ENCODE data around the gene CDR2. TPM values are rescaled to one million over a fixed set of nuclear protein-coding genes. Genes with fewer than 3 reads are reported as not detected.
"Not testable (repeated sequence)": the region's sequence is repeated elsewhere in the genome, so short reads cannot be mapped to it uniquely, and the experiment has no call there.

CDR2 gene
- total RNA-seq, 1 experiment from 2014 or later: 172 TPM

DNA sequence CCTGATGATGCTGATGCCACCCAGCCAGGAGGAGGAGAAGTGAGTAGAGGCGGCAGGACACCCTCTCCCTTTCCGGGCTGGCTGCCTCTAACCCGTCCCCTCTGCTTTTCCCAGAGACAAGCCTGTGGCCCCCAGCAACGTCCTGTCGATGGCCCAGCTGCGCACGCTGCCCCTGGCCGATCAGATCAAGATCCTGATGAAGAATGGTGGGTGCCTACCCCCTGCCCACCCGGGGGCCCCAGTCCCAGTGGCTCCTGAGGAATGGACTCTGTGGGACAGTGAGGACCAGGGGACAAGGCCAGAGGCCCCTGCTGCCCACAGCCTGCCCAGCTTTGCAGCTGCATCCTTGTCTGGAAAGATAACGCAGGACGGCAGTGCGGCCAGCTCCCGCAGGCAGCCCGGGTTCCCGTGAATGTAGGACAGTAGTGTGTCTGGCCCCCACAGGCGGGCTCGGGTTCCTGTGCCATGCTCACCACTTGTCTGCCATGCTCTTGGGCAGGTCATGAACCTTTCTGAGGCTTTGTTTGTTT is 57.4 kb downstream of the CDR2 start:
- in situ Hi-C loops (cut with HindIII; ENCODE audit: low pct_unique_long_range_greater_than_20kb, low sequenced_read_pairs): no loop called here
- DNase-seq (ENCODE audit: low read depth): no peak

DNA sequence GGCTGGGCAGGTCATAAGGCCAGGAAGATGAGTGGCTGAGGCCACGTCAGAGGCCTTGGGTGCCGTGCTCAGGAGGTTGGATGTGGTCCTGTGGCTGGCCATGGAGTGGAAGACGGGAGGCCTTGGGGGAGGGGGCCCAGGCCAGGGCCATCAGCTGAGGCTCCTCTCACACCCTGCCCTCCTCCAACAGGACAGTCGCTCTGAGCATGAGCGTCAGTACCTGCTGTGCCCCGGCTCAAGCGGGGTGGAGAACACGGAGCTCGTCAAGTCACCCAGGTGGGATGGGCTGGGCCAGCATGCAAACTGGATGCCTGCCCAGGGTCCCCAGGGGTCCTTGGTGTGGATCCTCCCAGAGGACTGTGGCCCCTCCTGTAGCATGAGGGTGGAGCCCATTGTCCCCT is 58.0 kb downstream of the CDR2 start:
- in situ Hi-C loops (cut with HindIII; ENCODE audit: low pct_unique_long_range_greater_than_20kb, low sequenced_read_pairs): no loop called here
- DNase-seq (ENCODE audit: low read depth): no peak

DNA sequence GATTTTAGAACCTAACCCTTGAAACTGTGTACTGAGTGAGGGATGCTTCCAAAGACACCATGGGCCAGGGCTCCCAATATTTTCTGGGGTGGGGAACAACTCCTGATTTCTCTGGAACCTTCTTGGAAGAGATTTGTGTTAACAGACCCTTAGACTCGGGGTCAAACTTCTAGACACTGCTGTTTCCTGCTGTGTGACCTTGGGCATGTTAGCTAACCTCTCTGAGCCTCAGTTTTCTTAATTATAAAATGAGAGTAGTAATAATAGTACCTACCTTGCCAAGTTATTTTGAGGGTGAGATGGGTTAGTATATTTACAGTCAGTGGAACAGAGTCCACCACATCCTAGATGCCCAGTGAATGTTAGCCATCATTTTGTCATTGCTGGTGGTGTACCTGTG is 58.4 kb downstream of the CDR2 start:
- in situ Hi-C loops (cut with HindIII; ENCODE audit: low pct_unique_long_range_greater_than_20kb, low sequenced_read_pairs): no loop called here
- DNase-seq (ENCODE audit: low read depth): no peak

DNA sequence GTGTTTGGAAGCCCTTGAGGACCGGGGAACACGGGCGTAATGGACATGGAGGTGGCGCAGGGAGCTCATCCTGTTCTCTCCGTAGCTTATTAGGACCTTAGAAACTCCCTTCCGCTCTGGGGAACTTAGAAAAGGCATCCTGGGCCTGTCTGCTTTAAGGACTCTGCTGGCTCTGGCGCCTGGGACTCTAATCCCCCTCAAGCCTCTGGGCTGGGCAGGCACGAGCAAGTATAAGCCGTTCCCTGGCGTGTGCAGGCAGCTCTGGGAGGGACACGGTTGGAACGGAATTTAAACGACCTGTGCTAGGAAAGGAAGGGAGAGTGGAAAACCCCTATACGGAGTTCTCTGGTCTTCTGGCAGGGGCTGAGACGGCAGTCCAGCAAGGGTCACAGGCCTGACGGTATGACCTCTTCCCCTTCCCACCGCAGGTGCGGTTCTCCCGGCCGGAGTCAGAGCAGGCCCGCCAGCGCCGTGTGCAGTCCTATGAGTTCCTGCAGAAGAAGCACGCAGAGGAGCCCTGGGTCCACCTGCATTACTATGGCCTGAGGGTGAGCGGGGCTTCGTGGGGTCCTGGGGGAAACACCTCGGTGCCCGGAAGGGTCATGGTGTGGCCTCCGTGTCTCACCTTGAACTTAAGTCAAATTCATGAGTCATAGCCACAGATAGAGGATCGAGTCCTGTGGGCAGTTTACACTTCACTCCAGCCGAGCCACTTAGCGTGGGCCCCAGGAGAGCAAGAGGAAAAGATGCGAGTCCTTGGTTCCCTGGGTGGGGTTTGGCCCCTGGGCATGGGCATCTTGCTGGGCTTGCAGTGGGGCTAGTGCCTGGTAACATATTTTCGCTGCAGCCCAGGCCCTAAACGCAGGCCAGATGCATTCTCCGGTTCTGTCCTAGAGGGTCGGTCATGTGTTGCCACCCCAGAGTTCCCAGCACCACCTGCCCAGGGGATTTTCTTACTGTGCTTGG is 59.5 kb downstream of the CDR2 start:
- in situ Hi-C loops (cut with HindIII; ENCODE audit: low pct_unique_long_range_greater_than_20kb, low sequenced_read_pairs): no loop called here
- no peak for DNase-seq (ENCODE audit: low read depth)

DNA sequence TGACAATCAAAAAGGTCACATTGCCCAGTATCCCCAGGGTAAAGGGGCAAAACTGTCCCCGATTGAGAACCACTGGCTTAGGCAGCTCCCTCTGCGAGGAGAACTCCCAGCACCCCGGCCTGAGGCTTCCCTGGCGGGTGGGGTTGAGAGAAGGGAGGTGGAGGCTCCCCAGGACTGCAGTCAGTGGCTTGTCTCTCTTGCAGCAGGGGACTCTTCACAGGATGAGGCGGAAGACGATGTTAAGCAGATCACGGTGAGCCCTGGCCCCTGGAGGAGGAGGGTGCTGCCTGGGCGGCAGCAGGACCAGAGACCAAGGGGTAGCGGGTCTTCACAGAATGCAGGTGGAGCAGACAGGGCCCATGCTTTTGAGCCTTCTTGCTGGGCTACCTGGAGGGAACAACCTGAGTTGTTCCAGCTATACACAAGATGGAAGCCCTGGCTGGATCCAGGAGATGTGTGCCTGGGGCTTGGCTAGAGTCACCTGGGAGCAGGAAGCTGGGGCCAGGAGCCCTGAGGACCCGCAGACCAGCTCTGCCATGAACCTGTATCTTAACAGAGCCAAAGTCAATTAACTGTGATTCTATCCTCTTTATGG is 60.4 kb downstream of the CDR2 start:
- no peak for DNase-seq (ENCODE audit: low read depth)
- in situ Hi-C loops (cut with HindIII; ENCODE audit: low pct_unique_long_range_greater_than_20kb, low sequenced_read_pairs): no loop called here

DNA sequence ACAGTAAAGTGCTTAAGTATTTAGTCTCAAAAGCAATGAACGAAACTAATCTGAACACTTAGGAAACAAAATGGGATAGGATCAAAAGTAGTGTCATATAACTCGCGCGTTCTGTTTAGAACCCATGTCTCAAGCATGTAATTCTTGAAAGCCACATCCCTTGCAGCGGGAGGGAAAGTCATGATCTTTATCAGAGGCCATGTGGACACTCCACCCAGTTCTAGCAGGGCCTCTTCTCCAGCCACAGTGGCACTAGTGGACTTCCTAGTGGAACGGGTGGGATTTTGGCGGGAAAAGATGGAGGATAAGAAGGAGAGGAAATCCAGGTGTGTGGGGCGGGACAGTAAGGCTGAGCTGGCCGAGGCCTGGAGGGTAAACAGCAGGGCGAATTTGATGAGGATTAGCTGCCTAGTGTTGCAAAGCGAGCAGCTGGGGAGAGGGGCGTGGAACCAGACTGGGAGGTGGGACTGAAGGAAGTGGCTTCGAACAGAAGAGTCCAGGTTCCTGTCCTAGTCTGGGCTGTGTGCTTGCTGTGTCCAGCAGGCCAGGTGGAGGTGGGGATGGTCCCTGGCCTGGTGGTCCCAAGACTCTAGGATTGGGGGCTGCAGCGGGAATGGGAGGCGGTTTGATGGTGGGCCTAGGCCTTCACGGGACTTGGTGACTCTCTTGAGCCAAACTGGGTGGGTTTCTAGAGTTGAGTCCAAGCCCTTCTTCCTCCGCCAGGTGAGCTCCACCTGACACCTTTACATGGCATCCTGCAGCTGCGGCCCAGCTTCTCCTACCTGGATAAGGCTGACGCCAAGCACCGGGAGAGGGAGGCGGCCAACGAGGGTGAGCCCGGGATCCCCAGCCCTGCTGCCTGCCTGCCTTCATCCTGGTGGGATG is 61.3 kb downstream of the CDR2 start:
- DNase-seq (ENCODE audit: low read depth): no peak
- in situ Hi-C loops (cut with HindIII; ENCODE audit: low pct_unique_long_range_greater_than_20kb, low sequenced_read_pairs): no loop called here

DNA sequence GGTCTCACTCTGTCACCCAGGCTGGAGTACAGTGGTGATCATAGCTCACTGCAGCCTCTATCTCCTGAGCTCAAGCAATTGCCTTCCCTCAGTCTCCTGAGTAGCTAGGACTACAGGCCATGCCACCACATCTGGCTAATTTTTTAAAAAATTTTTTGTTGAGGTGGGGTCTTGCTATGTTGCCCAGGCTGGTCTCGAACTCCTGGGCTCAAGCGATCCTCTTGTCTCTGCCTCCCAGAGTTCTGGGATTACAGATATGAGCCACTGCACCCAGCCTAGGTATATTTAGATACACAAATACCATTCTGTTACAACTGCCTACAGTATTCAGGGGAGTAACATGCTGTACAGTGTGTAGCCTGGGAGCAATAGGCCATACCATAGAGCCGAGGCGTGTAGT is 62.9 kb downstream of the CDR2 start:
- in situ Hi-C loops (cut with HindIII; ENCODE audit: low pct_unique_long_range_greater_than_20kb, low sequenced_read_pairs): no loop called here

DNA sequence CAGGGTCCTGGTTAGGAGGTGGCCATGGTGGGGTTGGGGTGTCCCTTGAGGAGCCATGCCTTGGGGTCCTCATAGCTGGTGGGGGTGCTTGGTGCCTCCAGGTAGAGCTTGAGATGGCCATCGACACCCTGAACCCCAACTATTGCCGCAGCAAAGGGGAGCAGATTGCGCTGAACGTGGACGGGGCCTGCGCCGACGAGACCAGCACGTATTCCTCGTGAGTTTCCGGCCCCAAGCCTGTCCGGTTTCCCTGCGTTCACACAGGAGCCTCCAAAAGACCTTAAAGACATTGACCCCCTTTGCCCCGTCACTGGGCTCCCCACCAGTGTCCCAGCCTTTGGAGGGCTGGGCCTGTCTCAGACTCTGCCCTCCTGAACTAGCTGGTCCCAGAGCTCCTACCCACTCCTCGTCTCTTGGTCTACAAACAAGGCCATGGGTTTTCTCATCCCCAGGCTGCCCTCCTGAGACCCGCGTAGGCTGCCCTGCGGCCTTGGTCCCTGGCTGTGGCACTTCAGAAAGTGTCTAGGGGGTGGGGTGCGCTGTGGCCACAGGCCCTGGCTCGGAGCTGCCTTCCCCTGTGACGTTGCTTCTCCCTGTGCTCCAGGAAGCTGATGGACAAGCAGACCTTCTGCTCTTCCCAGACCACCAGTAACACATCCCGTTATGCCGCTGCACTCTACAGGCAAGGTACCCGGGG is 65.4 kb downstream of the CDR2 start:
- DNase-seq (ENCODE audit: low read depth): no peak
- in situ Hi-C loops (cut with HindIII; ENCODE audit: low pct_unique_long_range_greater_than_20kb, low sequenced_read_pairs): no loop called here

More for the DNA sequence above, 62.9 kb downstream of the CDR2 start:
- DNase-seq (ENCODE audit: low read depth): no peak

DNA sequence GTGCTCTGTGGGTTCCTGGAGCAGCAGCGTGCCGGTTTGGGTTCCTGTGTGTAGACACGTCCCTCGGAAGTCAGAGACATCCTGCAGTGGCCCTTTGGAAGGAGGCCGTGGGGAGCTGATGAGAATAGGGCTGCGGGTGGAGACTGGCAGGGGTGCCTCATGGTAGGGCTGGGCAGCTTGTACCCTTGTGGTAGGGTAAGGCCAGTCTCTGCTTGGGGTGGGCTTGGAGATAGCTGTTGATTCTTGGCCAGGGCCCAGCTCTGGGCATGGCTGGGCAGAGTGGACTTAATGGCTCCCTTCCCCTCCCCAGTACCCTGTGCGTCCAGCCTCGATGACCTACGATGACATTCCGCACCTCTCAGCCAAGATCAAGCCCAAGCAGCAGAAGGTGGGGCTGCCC is 66.6 kb downstream of the CDR2 start:
- DNase-seq (ENCODE audit: low read depth): no peak
- in situ Hi-C loops (cut with HindIII; ENCODE audit: low pct_unique_long_range_greater_than_20kb, low sequenced_read_pairs): no loop called here

DNA sequence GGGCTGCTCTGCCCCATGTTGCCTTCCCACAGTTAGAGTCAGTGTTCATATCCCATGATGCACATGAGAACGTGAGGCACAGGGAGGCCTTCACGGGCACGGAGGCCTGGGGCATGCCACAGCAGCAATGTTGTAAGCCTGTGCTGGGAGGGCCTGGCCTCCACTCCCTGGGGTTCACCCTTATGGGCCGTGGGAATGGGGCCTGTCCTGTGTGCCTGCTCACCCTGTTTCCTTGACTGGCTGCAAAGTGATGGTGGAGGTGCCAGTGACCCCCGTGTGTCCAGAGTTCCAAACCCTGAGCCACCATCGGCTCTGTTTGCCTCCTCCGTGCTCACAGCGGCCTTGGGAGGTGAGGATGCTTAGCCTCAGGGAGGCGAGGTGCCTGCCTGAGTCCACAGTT is 67.6 kb downstream of the CDR2 start:
- in situ Hi-C loops (cut with HindIII; ENCODE audit: low pct_unique_long_range_greater_than_20kb, low sequenced_read_pairs): no loop called here
- no peak for DNase-seq (ENCODE audit: low read depth)

DNA sequence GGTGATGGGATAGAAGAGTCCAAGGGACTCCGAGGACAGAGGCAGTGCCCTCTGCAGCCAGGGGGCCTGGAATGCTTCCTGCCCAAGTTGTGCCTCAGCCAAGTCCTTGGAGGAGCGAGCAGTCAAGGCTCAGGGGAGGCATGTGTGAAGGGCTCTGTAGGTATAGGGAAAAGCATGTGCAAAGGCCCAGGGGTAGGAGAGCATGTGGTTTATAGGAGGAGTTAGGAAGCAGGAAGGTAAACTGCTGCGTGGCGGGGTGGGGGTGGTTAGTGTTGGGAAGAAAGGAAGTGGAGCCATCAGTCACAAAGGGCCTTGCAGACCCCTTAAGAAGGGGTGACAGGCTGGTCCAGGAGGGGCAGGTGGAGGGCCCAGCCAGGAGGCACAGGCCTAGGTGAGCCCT is 70.0 kb downstream of the CDR2 start:
- DNase-seq (ENCODE audit: low read depth): no peak
- in situ Hi-C loops (cut with HindIII; ENCODE audit: low pct_unique_long_range_greater_than_20kb, low sequenced_read_pairs): no loop called here

DNA sequence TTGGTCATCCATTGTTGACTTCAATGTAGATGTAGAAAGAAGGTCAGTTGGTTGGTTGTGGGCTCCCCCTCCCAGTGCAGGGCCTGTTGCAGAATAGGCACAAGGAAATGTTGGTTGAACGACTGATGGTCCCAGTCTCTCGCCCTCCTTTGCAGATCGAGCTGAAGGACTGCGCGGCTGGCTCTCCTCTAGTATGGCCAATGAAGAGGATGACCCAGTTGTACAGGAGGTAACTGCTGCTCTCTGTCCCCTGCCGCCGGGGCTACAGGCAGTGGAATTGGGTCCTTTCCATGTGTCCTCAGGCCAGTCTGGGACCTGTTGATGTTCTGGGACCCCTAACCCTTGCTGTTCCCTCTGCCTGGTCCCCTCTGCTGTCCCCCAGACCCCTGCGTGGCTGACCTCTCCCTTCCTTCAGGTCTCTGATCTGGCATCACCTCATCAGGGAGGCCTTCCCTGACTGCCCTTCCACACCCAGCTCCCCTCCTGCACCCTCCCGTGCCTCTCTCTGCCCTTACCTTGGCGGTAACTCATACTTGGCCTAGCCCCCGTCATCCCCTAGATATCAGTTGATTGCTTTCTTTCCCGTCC is 71.5 kb downstream of the CDR2 start:
- in situ Hi-C loops (cut with HindIII; ENCODE audit: low pct_unique_long_range_greater_than_20kb, low sequenced_read_pairs): no loop called here
- DNase-seq (ENCODE audit: low read depth): no peak

DNA sequence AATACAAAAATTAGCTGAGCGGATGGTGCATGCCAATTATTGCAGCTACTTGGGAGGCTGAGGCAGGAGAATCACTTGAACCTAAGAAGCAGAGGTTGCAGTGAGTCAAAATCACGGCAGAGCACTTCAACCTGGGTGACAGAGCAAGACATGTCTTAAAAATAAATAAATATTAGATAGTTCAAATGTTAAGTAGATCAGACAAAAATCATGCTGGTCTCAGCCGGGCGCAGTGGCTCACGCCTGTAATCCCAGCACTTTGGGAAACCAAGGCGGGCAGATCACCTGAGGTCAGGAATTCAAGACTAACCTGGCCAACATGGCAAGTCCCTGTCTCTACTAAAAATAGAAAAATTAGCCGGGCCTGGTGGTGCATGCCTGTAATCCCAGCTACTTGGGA is 73.0 kb downstream of the CDR2 start:
- in situ Hi-C loops (cut with HindIII; ENCODE audit: low pct_unique_long_range_greater_than_20kb, low sequenced_read_pairs); DNase-seq (ENCODE audit: low read depth): not testable (repeated sequence)

DNA sequence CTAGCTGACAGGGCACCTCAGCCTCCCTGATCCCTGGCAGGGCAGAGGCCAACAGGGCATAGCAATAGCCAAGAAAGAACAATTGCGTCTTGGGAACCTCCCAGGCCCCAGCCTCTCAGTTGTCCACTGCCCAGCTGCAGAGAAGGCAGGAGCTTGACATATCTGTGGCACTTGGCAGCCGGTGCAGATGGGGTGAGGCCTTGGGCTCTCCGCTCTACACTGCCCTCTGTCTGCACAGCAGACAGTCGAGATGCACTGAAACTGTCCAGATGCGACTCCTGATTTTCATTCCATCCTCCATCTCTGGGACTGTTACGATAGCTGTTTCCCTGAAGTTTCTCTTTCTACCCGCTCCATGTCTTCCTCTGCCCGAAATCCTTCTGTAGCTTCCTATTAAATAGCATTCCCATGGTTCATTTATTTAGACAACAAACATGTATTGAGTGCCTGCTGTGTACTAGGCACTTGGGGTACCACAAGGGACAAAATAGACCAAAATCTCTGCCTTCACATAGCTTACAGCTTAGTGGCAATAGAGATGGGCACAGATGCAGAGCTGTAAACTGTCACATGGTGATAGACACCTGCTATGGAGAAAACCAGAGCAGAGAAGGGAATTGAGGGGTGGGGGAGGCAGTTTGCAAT is 73.9 kb downstream of the CDR2 start:
- in situ Hi-C loops (cut with HindIII; ENCODE audit: low pct_unique_long_range_greater_than_20kb, low sequenced_read_pairs): no loop called here
- peak; percentile 39 for DNase-seq (ENCODE audit: low read depth)

DNA sequence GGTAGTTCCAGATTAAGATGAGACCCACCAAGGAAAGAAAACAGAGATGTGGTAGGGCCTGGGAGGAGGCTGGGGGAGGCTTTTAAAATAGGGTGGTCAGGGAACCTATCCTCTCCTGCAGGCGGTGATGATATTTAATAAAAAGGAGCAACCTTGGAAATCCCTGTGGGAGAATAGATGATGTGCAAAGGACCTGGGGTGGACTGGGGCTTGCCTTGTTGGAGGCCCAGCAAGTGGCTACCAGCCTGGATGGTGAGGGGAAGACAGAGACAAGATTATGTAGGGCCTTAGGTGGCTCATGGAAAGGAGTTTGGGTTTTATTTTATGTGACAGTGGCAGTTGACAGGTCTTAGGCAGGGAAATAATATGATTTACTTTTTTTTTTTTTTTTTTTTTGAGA is 75.4 kb downstream of the CDR2 start:
- in situ Hi-C loops (cut with HindIII; ENCODE audit: low pct_unique_long_range_greater_than_20kb, low sequenced_read_pairs): no loop called here
- DNase-seq (ENCODE audit: low read depth): no peak

DNA sequence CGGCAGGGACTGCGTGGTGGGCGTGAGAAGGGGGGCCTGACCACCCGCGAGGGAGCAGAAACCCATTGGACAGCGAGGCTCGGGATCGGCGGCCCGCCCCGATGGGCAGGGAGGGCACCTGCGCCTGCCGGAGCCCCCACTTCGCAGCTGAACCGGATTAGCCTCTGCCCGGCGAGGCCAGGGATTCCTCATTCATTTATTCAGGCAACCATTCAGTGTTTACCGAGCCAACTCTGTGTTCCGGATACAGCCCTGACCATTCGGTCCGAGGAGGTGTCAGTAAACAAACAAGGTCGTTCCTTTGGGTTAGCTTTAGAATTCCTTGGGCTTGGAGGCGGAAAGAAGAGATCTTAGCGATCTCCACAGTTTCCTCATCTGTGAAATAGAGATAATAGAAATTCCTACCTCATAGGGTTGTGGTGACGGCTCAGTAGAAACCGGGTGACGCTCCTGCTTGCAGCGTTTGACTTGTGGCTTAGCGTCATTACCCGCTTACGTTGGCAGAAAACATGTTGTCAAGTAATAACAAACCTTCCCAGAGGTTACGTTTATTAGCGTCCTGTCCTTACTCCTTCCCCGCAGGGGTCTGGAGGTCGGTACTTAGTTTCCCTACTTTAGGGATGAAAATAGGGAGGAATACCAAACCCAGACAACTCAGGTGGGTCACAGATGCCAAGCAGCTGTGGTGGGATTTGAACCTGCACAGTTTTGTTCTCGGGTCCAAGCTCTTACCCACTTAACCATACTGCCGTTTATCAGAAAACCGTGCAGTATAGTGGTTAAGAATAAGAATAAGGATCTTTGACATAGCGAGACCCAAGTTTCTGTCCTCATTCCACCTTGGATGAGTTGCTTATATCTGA is 76.3 kb downstream of the CDR2 start:
- peak; percentile 96 for DNase-seq (ENCODE audit: low read depth)
- in situ Hi-C loops (cut with HindIII; ENCODE audit: low pct_unique_long_range_greater_than_20kb, low sequenced_read_pairs): no loop called here

All from Caki2 (cell line).